Body of pancreas (tissue), 4 donors: ENCODE measurements around the gene CNTNAP5. TPM values are rescaled to one million over a fixed set of nuclear protein-coding genes. Genes with fewer than 3 reads are reported as not detected.

Experiments used
- ATAC-seq: fragments of 150-250 bp; one replicate; pipeline ENCODE4 v1.9.1; 2016
- DNase-seq, 4 donors: peaks; one replicate each; pipeline ENCODE4 v3.0.0-alpha.2; 2019
- H3K27ac ChIP-seq, 4 donors: fragments of 200-600 bp; sonication (generic); 1 replicate in 3 of 4; 2 replicates in 1 of 4; pipeline versions ENCODE4 v1.5.1 to v1.6.1; 2016 to 2019; ENCODE audit warnings: mild to moderate bottlenecking in 1 of 4, mixed read lengths in 1 of 4, moderate library complexity in 1 of 4
- H3K27me3 ChIP-seq, 2 donors: fragments of 200-600 bp; sonication (generic); one replicate each; pipeline ENCODE4 v1.6.0; 2016; ENCODE audit warnings: mild to moderate bottlenecking in 1 of 2
- H3K36me3 ChIP-seq, 2 donors: fragments of 200-600 bp; sonication (generic); replicated peaks in 1 of 2; 2 replicates each; pipeline ENCODE4 v1.5.1; 2016; ENCODE audit warnings: low read depth in 2 of 2; ENCODE audit not compliant: insufficient read depth in 1 of 2
- H3K4me1 ChIP-seq: fragments of 200-600 bp; sonication (generic); one replicate; pipeline ENCODE4 v1.6.0; 2016
- H3K4me3 ChIP-seq, 2 donors: fragments of 200-600 bp; sonication (generic); 1 replicate in 1 of 2; 2 replicates in 1 of 2; pipeline ENCODE4 v1.5.1; 2016 to 2019
- H3K9me3 ChIP-seq, 3 donors: fragments of 200-600 bp; sonication (generic); 1 replicate in 2 of 3; 2 replicates in 1 of 3; pipeline ENCODE4 v1.5.1; 2016
- CTCF ChIP-seq, 7 experiments: fragments of 450-650 bp in 4 of 7; fragments of 200-600 bp in 3 of 7; sonication (generic) in 3 of 7; IDR thresholded peaks; one replicate each; pipeline ENCODE4 v1.5.1; 2016 to 2019; ENCODE audit warnings: antibody characterized with exemption in 7 of 7
- POLR2A ChIP-seq, 3 donors: fragments of 450-650 bp; IDR thresholded peaks; one replicate each; pipeline ENCODE4 v1.6.1; 2016; ENCODE audit warnings: antibody characterized with exemption in 3 of 3, mild to moderate bottlenecking in 2 of 3
- WGBS, 2 donors: methylation state at CpG; one replicate each; pipeline ENCODE4 v1.1.5; 2017; 5-methylcytosine and 5-hydroxymethylcytosine counted together
- intact Hi-C: fragments of 100-400 bp; cut with DNase I; formaldehyde crosslinking; loops from one replicate; pipeline ENCODE4 v1.15.1; 2023
- total RNA-seq, 2 donors: library from RNA; depleted of rRNA; stranded (reverse); fragments of >200 nt; gene quantifications; one replicate each; pipeline ENCODE4 v1.1.0, GENCODE V29; 2016

Gene CNTNAP5
- total RNA-seq, 2 donors from 2014 or later: 0.26 to 0.33 TPM

- intact Hi-C loops: no loop called here
- Histone ChIP-seq H3K4me3 (no peak overlapping the region), H3K36me3 (no peaks in the 10 kb centered on the region), H3K4me1 (no peaks in the 10 kb centered on the region), H3K9me3 (no peaks in the 10 kb centered on the region), H3K27me3 (no peaks in the 10 kb centered on the region), H3K27ac (no peak overlapping the region)
- WGBS, 2 donors: 78 to 80% methylated on average over 8 of the region's 8 CpGs
- no peak for ATAC-seq
- TF ChIP-seq CTCF (IDR thresholded peaks at IDR 0.05): no peak
- no peak for TF ChIP-seq POLR2A (IDR thresholded peaks at IDR 0.05)
- DNase-seq: no peak
Measured at GRCh38 chr2:124314084-124314483, 289.0 kb downstream of the CNTNAP5 start.

DNA sequence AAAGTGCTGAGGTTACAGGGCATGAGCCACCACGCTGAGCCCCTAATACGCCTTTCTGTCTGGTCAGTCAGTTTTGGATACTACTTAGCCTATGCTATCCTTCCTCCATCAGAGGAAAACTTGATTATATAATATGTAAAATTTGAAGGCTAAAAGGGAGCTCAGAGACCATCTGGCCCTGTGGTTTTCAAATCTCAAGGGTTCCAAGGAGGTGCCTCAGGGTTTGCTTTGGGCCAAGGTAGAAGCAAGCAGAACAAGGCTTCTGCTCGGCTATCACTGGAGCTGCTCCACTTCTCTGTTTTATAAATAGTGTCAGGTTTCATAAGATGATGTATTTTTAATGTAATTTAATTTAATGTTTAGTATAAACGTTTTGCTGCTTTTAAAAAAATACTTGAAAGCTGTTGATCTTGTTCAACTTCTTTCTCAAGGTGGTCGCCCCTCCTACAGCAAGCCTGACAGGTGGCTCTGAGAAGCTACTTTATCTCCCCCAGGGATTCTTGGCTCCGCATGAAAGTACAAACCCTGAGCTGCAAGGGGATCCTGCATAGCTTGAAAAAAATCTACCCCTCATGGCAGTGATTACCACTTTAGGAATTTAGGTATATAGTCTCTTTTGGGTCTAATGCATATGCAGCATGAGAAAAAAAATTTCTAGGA lies 290.3 kb downstream of the CNTNAP5 start:
- 57 to 61% methylated on average over 6 of the region's 6 CpGs for WGBS, 2 donors
- intact Hi-C loops: no loop called here
- Histone ChIP-seq H3K4me3 (no peak overlapping the region), H3K9me3 (no peaks in the 10 kb centered on the region), H3K27me3 (no peaks in the 10 kb centered on the region), H3K4me1 (no peaks in the 10 kb centered on the region), H3K27ac (no peak overlapping the region), H3K36me3 (no peaks in the 10 kb centered on the region)
- no peak for ATAC-seq
- TF ChIP-seq CTCF (IDR thresholded peaks at IDR 0.05): no peak
- TF ChIP-seq POLR2A (IDR thresholded peaks at IDR 0.05): no peak
- DNase-seq: no peak

DNA sequence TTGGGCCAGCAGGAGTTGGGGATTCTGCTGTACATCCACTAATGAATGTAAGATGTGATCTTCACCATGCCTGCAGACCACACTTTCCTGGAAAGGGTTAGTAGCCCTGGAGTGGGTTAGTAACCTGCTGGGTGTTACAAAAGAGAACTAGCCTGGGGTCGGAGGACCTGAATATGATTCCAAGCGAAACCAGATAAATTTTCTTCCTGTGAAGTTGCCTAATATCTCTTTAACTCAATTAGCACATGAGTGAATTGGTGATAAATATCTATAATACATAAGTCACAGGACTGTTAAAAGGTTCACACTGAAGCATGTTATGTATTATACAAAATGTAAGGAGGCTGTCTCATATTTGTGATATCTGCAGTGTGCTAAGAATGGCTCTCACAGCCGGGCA lies 291.0 kb downstream of the CNTNAP5 start:
- no peak for DNase-seq
- Histone ChIP-seq H3K27ac (no peak overlapping the region), H3K4me1 (no peaks in the 10 kb centered on the region), H3K4me3 (no peak overlapping the region), H3K27me3 (no peaks in the 10 kb centered on the region), H3K9me3 (no peaks in the 10 kb centered on the region), H3K36me3 (no peaks in the 10 kb centered on the region)
- intact Hi-C loops: no loop called here
- ATAC-seq: no peak
- WGBS, 2 donors: 58 to 71% methylated on average over 3 of the region's 3 CpGs
- no peak for TF ChIP-seq CTCF (IDR thresholded peaks at IDR 0.05)
- TF ChIP-seq POLR2A (IDR thresholded peaks at IDR 0.05): no peak

GRCh38 chr2:124316881-124317605 lies 292.0 kb downstream of the CNTNAP5 start:
- no peak for ATAC-seq
- H3K36me3 ChIP-seq: no peaks in the 10 kb centered on the region
- H3K27me3 ChIP-seq: no peaks in the 10 kb centered on the region
- H3K27ac ChIP-seq: no peak overlapping the region
- TF ChIP-seq CTCF (IDR thresholded peaks at IDR 0.05) (no peak), POLR2A (IDR thresholded peaks at IDR 0.05) (no peak)
- 61% methylated on average over 5 of the region's 5 CpGs for WGBS, 2 donors
- H3K9me3 ChIP-seq: no peaks in the 10 kb centered on the region
- H3K4me1 ChIP-seq: no peaks in the 10 kb centered on the region
- H3K4me3 ChIP-seq: no peak overlapping the region
- intact Hi-C loops: no loop called here
- no peak for DNase-seq

- no peaks in the 10 kb centered on the region for H3K4me1 ChIP-seq
- no peak overlapping the region for H3K27ac ChIP-seq
- TF ChIP-seq POLR2A (IDR thresholded peaks at IDR 0.05): no peak
- TF ChIP-seq CTCF (IDR thresholded peaks at IDR 0.05): no peak
- DNase-seq (no peak), ATAC-seq (no peak)
- H3K27me3 ChIP-seq: no peaks in the 10 kb centered on the region
- no peaks in the 10 kb centered on the region for H3K36me3 ChIP-seq
- intact Hi-C loops: no loop called here
- H3K4me3 ChIP-seq: no peak overlapping the region
- H3K9me3 ChIP-seq: no peaks in the 10 kb centered on the region
- WGBS, 2 donors: 47 to 54% methylated on average over 1 of the region's 1 CpG
Measured at GRCh38 chr2:124317628-124318027, 292.5 kb downstream of the CNTNAP5 start.
